CD4-positive, alpha-beta T cell treated with Interleukin-21 for 1 hour (primary cell): ENCODE results near the gene ZNF335.
A peak's percentile ranks its signal among the peaks of the same experiment; 100 is the strongest.
"Not testable (repeated sequence)": the region's sequence is repeated elsewhere in the genome, so short reads cannot be mapped to it uniquely, and the experiment has no call there.

Experiments
- DNase-seq: peaks from one replicate; pipeline ENCODE4 v3.0.0-alpha.2; 2020

The ZNF335 gene

GRCh38 chr20:45969712-45970634, 2.0 kb downstream of the ZNF335 start:
- peak; percentile 44 for DNase-seq

DNA sequence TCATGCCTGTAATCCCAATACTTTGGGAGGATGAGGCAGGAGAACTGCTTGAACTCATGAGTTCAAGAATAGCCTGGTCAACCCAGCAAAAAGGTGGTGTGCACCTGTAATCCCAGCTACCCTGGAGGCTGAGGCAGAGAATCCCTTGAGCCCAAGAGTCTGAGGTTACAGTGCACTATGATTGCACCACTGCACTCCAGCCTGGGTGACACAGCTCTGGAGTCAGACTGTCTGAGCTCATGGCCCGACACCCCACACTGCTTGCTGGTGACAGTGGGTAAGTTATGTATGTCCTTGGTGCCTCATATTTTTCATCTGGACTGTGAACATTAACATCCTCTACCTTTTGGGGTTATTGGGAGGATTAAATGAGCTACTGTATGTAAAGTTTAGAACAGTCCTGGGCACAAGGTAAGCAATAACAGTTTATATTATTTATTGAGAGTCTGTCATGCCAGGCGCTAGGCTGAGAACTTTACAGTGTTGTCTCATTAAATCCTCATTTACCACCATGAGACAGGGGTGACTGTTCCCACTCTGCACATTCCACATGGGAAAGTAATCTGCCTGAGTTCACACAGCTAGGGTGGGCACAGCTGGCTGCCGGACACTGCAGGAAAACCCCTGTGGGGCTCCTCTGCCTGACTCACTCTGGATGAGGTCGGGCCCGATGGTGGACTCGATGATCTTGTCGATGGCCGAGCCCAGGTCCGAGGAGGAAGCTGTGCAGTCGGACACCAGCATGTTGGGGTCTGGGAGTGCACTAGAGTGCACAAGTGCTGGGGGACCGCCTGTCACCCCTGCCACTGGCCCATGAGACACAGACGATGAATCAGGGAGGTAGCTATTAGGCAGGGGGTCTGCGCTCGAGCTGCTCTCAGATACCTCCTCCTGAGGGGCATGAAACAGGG, 2.9 kb downstream of the ZNF335 start:
- DNase-seq, result no peak

GRCh38 chr20:45968081-45968671, 3.8 kb downstream of the ZNF335 start:
- DNase-seq, result no peak

DNA sequence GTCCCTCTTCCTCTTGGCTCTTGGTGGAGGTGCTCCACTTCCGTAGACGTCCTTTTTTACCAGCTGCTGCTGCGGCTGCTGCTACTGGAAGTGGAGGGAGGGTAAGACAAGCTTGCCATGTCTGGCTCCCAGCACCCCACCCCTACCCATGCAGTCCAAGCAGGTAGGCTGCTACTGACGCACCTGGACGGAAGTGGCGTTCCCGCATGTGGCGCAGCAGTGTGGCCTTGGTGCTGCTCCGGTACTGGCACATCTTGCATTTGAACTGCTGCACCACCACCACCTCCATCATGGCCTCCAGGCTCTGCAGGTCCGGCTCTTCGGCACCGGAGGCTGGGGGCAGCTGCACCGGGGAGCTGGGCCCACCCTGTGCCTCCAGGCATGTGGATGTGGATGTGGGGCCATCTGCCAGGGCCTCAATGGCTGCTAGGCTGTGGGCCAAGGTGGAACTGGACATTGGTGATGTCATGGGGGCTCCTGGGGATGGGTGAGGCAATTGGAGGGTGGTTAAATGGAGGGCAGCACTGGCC, 4.4 kb downstream of the ZNF335 start:
- no peak for DNase-seq

DNA sequence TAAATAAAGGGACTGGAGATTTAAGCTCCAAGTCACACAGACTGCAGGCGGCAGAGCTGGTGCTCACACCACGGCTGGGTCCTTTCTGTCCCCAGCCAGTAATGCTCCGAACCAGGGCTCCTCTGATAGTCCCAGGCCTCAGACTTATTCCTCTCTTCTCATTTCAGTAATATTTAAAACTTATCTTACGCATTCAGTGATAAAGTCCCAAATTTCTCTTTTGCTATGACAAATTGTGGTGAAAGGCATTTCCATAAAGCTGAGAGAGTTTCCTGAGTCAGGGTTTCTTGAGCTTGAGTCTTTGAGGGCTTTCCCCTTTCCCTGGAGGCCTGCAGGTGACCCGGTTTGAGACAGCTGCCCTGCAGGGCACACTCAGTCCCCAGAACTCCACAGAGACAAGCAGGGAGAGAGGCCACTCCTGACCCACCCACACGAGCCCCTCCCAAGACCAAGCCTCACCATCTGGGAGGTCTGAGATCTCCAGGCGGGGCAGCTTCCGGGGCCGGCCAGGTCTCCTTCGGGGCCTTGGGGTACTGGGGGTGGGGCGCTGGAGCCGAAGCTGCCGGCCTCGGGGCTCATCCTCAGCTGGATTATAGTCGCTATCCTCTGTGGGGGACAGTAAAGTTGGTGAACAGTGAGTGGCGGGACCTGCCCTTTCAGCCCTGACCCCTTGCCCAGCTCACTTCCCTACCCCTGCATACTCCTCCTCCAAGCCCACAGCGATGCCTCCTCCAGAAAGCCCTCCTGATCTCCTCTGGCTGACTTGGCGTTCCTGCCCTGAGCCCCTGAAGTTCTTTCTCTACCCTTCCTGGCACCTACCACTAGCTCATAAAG, 6.6 kb downstream of the ZNF335 start:
- DNase-seq, result no peak

GRCh38 chr20:45964006-45964400, 8.0 kb downstream of the ZNF335 start:
- DNase-seq, result no peak

GRCh38 chr20:45963059-45964005, 8.7 kb downstream of the ZNF335 start:
- DNase-seq, result peak; percentile 55

DNA sequence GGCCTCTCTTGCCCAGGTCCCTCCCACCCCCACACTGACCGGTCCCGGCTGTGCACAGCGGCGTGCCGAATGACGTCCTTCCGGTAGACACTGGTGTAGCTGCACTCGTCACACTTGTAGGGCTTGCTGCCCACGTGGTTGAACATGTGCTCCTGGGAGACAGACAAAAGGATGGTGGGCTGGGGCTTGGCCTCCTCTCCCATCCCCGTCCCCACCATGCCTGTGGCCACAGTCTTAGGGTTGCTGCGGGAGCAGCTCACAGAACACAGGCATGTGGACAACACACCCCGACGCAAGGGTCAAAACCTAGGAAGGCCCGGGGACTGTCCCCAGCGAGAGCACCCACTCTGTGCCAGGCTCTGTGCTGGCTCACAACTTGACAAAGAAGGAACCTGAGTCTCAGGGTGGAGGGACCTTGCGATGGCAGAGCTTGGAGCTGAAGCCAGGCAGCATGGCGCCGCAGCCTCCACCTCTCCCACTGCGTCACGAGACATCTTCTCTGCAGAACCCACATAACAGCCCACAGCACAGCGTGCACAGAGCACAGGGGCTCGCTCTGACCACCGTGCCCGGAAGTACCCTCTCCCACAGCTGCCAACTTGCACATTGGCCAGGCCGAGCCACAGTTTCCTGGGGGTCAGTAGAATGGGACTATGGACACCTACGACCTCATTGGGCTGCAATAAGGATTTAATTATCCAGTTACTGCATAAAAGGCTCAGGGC, 9.8 kb downstream of the ZNF335 start:
- no peak for DNase-seq

- DNase-seq, result no peak
These were observed 11.9 kb downstream of the ZNF335 start for GRCh38 chr20:45959956-45960630.

DNA sequence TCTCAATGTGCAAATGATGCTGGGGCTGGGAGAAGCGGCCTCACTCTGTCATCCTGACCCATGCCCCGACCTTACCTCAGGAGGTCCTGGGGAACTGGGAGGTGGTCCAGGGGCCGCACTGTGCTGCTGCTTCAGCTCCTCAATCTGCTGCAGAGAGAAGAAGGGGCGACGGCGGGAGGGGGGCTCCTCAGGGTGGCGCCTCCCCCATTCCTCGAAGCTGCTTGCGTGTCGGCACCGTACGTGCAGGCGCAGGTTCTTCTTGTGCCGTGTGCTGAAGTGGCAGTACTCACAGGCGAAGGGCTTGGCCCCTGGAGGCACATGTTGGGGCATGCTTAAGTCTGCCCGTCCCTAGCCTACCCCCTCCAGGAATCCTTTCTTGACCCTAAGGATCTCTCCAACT, 12.9 kb downstream of the ZNF335 start:
- no peak for DNase-seq

DNA sequence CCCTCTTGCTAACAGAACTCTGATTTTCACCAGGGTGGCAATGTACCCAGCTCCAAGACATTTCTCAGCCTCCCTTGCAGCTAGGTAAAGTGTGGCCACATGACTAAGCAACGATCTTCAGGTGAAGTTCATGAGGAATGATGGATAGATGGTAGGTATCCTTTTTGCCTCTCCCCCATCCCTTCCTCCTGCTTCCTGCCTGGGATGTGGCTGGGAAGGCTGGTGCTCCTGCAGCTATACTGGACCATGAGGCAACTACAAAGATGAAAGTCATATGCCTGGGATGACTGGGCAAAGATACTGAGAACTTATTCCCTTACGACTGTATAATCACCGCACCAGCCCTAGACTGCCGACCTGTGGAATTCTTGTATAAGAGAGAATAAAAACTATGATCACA, 13.4 kb downstream of the ZNF335 start:
- DNase-seq, result no peak

GRCh38 chr20:45957021-45957941, 14.7 kb downstream of the ZNF335 start:
- DNase-seq, result no peak

DNA sequence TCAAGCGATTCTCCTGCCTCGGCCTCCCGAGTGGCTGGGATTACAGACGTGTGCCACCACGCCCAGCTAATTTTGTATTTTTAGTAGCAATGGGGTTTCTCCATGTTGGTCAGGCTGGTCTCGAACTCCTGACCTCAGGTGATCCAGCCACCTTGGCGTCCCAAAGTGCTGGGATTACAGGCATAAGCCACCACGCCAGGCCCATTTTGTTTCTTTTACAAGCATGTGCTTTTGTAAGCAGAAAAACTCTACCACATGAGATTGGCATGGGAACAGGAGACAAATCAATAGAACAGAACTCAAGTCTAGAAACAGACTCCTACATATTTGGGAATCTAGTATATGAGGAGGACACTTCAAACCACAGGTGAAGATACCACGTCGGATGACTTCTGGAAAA, 15.7 kb downstream of the ZNF335 start:
- not testable (repeated sequence) for DNase-seq

DNA sequence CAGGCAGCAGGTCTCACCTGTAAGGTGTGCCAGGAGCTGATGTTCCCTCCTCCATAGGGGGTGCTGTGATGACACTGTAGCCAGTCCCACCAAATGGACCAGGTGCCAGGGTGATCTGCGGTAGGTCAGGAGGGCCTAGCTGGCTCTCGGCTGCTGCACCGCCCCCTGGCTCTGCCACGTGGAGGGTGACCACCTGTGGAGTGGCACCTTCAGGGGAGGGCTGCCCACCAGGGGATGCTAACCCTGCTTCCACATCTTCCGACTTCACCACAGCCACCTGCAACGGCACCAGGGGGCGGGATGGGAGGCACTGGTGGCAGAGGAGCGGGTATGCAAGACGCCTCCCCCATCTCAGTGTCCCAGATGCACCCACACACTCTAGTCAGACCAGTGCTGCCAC, 18.3 kb downstream of the ZNF335 start:
- DNase-seq, result no peak

DNA sequence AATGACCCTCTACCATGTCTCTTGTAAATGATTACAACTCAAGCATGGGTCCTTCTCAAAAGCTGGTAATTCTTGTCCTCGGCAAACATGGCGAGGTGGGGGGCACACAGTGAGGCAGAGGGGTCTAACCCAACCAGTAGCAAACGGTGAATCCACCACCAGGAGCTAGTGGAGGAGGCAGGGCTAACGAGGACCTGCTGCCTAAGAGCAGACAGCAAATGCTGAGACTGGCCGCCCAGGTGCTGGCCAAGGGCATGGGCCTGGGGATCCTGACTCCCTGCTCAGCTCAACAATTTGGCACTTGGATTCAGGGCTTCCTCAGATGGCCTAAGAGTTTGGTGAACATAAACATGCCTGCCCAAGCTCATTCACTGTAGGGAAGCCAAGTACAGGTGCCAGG, 19.1 kb downstream of the ZNF335 start:
- DNase-seq, result no peak

- no peak for DNase-seq
These were observed 19.8 kb downstream of the ZNF335 start for GRCh38 chr20:45951925-45952834.

DNA sequence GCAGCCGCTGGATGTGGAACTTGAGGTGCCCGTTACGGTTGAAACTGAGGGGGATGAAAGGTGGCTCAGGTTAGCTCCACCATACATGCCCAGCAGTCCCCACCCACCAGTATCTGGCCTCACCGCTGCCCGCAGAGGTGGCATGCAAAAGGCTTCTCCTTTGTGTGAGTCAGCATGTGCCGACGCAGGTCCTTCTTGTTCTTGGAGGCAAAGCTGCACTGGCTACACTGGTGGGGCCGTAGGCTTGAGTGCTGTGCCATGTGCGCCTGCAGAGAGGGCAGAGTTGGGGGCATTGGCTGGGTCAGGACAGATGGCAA, 21.7 kb downstream of the ZNF335 start:
- no peak for DNase-seq
